Suprapubic skin (tissue), 4 donors: ENCODE data around the gene TMEM74B. TPM values are rescaled to one million over a fixed set of nuclear protein-coding genes. Genes with fewer than 3 reads are reported as not detected.

Source experiments
- DNase-seq, 2 donors: peaks; one replicate each; pipeline ENCODE4 v3.0.0-alpha.2; 2019; ENCODE audit warnings: low spot score in 2 of 2
- H3K27ac ChIP-seq: fragments of 200-600 bp; sonication (generic); one replicate; pipeline ENCODE4 v1.5.1; 2019
- H3K27me3 ChIP-seq: fragments of 200-600 bp; sonication (generic); one replicate; pipeline ENCODE4 v1.5.1; 2019
- H3K36me3 ChIP-seq: fragments of 200-600 bp; sonication (generic); one replicate; pipeline ENCODE4 v1.5.1; 2019
- H3K4me1 ChIP-seq: fragments of 200-600 bp; sonication (generic); one replicate; pipeline ENCODE4 v1.5.1; 2019
- H3K4me3 ChIP-seq: fragments of 200-600 bp; sonication (generic); one replicate; pipeline ENCODE4 v1.5.1; 2019; ENCODE audit warnings: mild to moderate bottlenecking
- H3K9me3 ChIP-seq: fragments of 200-600 bp; sonication (generic); one replicate; pipeline ENCODE4 v1.5.1; 2019
- CTCF ChIP-seq, 2 donors: fragments of 200-600 bp in 1 of 2; fragments of 450-650 bp in 1 of 2; sonication (generic) in 1 of 2; IDR thresholded peaks; one replicate each; pipeline ENCODE4 v1.5.1; 2016 to 2019; ENCODE audit warnings: antibody characterized with exemption in 2 of 2, mild to moderate bottlenecking in 1 of 2, moderate library complexity in 1 of 2
- EP300 ChIP-seq: sonication (generic); formaldehyde crosslinking; IDR thresholded peaks from one replicate; pipeline ENCODE4 v1.6.1; 2017; ENCODE audit warnings: antibody characterized with exemption
- POLR2A ChIP-seq, 2 donors: fragments of 450-650 bp; IDR thresholded peaks; one replicate each; pipeline ENCODE4 v1.6.1; 2017; ENCODE audit warnings: antibody characterized with exemption in 2 of 2, mild to moderate bottlenecking in 2 of 2, moderate library complexity in 2 of 2
- POLR2AphosphoS5 ChIP-seq, 3 donors: sonication (generic); formaldehyde crosslinking; IDR thresholded peaks; one replicate each; pipeline ENCODE4 v1.6.1; 2017; ENCODE audit warnings: antibody characterized with exemption in 3 of 3
- WGBS: methylation state at CpG from one replicate; pipeline ENCODE4 v1.1.5; 2018; 5-methylcytosine and 5-hydroxymethylcytosine counted together
- total RNA-seq, 4 donors: library from RNA; depleted of rRNA; stranded (reverse); fragments of >200 nt; gene quantifications; one replicate each; pipeline ENCODE4 v1.1.0, GENCODE V29; 2016

Gene TMEM74B
- total RNA-seq, 4 donors from 2014 or later, result 1.9 to 9.6 (median 3.9) TPM

- no peak for DNase-seq
- TF ChIP-seq POLR2A (IDR thresholded peaks at IDR 0.05), result no peak
- TF ChIP-seq EP300, result no peak
- TF ChIP-seq CTCF (IDR thresholded peaks at IDR 0.05), result no peak
- no peak for TF ChIP-seq POLR2AphosphoS5 (IDR thresholded peaks at IDR 0.05)
- no peak overlapping the region for H3K4me3 ChIP-seq
- no peaks in the 10 kb centered on the region for H3K9me3 ChIP-seq
- 69% methylated on average over 10 of the region's 13 CpGs for WGBS
- peaks cover 25% of the 10 kb centered on the region for H3K27me3 ChIP-seq
- H3K4me1 ChIP-seq, result peaks cover 23% of the 10 kb centered on the region
- no peak overlapping the region for H3K27ac ChIP-seq
- no peaks in the 10 kb centered on the region for H3K36me3 ChIP-seq
These were observed 1.7 kb upstream of the TMEM74B start for GRCh38 chr20:1186367-1186991.

GRCh38 chr20:1185790-1186334 is 1.1 kb upstream of the TMEM74B start:
- H3K4me1 ChIP-seq, result peaks cover 23% of the 10 kb centered on the region
- DNase-seq, result no peak
- H3K27ac ChIP-seq, result no peak overlapping the region
- TF ChIP-seq EP300 (no peak), CTCF (IDR thresholded peaks at IDR 0.05) (peak in 1 of 2 donors; percentile 59)
- peaks cover 25% of the 10 kb centered on the region for H3K27me3 ChIP-seq
- peak overlapping the region; percentile 60 for H3K4me3 ChIP-seq
- no peaks in the 10 kb centered on the region for H3K9me3 ChIP-seq
- 15% methylated on average over 18 of the region's 20 CpGs for WGBS
- H3K36me3 ChIP-seq, result peaks cover 3% of the 10 kb centered on the region

- WGBS, result 0% methylated on average over 3 of the region's 54 CpGs
These were observed 548 bp upstream of the TMEM74B start for GRCh38 chr20:1185316-1185741.

GRCh38 chr20:1184260-1184637 is 532 bp downstream of the TMEM74B start:
- H3K27ac ChIP-seq, result no peak overlapping the region
- H3K4me1 ChIP-seq, result peaks cover 23% of the 10 kb centered on the region
- peak overlapping the region; percentile 60 for H3K4me3 ChIP-seq
- H3K36me3 ChIP-seq, result peaks cover 8% of the 10 kb centered on the region
- H3K27me3 ChIP-seq, result peaks cover 25% of the 10 kb centered on the region
- no peaks in the 10 kb centered on the region for H3K9me3 ChIP-seq
- no peak for DNase-seq
- TF ChIP-seq POLR2AphosphoS5 (IDR thresholded peaks at IDR 0.05), result no peak
- no peak for TF ChIP-seq CTCF (IDR thresholded peaks at IDR 0.05)
- no peak for TF ChIP-seq EP300
- TF ChIP-seq POLR2A (IDR thresholded peaks at IDR 0.05), result no peak
- 23% methylated on average over 6 of the region's 13 CpGs for WGBS

More at GRCh38 chr20:1185316-1185741, 548 bp upstream of the TMEM74B start:
- Histone ChIP-seq H3K9me3 (no peaks in the 10 kb centered on the region), H3K4me1 (peaks cover 23% of the 10 kb centered on the region), H3K36me3 (peaks cover 7% of the 10 kb centered on the region), H3K27me3 (peaks cover 25% of the 10 kb centered on the region), H3K4me3 (peak overlapping the region; percentile 60), H3K27ac (no peak overlapping the region)
- TF ChIP-seq POLR2A (IDR thresholded peaks at IDR 0.05) (no peak), CTCF (IDR thresholded peaks at IDR 0.05) (no peak), EP300 (no peak), POLR2AphosphoS5 (IDR thresholded peaks at IDR 0.05) (no peak)
- DNase-seq, result no peak

- no peak for DNase-seq
- Histone ChIP-seq H3K27me3 (peaks cover 25% of the 10 kb centered on the region), H3K27ac (no peak overlapping the region), H3K4me3 (no peak overlapping the region), H3K9me3 (no peaks in the 10 kb centered on the region), H3K36me3 (peaks cover 8% of the 10 kb centered on the region), H3K4me1 (peaks cover 21% of the 10 kb centered on the region)
- WGBS, result 76% methylated on average over 6 of the region's 6 CpGs
- TF ChIP-seq POLR2A (IDR thresholded peaks at IDR 0.05) (no peak), EP300 (no peak), POLR2AphosphoS5 (IDR thresholded peaks at IDR 0.05) (no peak), CTCF (IDR thresholded peaks at IDR 0.05) (no peak)
These were observed 1.6 kb downstream of the TMEM74B start for GRCh38 chr20:1183153-1183552.
